GM12801 (cell line): ENCODE results near the gene RIC1.

ENCODE experiments used
- TF ChIP-seq, protein P1 (sequence below): IDR thresholded peaks from one replicate; pipeline ENCODE4 v1.5.1; 2011; ENCODE audit warnings: control low read depth; ENCODE audit not compliant: insufficient read length; ENCODE audit errors: extremely low read depth

RIC1 gene

DNA sequence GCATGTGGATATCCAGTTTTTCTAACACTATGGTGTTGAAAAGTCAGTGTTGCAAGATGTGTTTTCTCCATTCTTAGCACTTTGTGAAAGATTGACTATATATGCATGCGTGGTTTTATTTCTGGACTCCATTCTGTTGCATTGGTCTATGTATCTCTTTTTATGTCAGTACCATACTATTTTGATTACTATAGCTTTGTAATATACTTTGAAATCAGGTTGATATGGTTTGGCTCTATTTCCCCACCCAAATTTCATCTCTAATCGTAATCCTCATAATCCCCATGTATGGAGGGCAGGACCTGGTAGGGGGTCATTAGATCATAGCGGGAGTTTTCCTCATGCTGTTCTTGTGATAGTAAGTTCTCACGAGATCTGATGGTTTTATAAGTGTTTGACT is 6.5 kb downstream of the RIC1 start:
- TF ChIP-seq, protein P1, sequence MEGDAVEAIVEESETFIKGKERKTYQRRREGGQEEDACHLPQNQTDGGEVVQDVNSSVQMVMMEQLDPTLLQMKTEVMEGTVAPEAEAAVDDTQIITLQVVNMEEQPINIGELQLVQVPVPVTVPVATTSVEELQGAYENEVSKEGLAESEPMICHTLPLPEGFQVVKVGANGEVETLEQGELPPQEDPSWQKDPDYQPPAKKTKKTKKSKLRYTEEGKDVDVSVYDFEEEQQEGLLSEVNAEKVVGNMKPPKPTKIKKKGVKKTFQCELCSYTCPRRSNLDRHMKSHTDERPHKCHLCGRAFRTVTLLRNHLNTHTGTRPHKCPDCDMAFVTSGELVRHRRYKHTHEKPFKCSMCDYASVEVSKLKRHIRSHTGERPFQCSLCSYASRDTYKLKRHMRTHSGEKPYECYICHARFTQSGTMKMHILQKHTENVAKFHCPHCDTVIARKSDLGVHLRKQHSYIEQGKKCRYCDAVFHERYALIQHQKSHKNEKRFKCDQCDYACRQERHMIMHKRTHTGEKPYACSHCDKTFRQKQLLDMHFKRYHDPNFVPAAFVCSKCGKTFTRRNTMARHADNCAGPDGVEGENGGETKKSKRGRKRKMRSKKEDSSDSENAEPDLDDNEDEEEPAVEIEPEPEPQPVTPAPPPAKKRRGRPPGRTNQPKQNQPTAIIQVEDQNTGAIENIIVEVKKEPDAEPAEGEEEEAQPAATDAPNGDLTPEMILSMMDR = no peak

DNA sequence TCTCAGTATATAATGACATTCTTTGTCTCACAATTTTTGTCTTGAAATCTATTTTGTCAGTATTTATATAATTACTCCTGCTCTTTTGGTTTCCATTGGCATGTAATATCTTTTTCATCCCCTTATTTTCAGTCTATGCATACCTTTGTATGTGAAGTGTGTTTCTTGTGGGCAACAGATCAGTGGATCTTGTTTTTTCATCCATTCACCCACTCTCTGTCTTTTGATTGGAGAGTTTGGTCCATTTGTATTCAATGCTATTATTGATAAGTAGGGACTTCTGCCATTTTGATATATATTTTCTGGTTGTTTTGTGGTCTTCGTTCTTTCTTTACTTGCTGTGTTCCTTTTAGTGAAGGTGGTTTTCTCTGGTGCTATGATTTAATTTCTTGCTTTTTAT is 10.9 kb downstream of the RIC1 start:
- TF ChIP-seq, protein P1 = no peak

DNA sequence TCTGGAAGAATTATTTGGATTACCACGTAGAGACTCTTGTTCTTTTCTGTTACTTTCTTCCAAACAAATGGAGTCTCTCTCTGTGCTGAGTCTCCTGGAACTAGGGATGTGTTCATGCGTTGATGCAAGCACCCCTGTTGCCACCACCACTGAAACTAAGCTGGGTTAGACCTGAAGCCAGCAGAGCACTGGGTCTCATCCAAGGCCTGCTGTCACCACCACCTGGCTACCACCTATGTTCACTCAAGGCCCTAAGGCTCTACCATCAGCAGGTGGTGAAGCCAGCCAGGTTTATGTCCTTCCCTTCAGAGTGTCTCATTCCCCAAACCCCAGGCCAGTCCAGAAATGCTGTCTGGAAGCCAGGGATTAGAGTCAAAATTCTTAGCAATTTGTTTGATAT is 13.3 kb downstream of the RIC1 start:
- TF ChIP-seq, protein P1 = no peak

DNA sequence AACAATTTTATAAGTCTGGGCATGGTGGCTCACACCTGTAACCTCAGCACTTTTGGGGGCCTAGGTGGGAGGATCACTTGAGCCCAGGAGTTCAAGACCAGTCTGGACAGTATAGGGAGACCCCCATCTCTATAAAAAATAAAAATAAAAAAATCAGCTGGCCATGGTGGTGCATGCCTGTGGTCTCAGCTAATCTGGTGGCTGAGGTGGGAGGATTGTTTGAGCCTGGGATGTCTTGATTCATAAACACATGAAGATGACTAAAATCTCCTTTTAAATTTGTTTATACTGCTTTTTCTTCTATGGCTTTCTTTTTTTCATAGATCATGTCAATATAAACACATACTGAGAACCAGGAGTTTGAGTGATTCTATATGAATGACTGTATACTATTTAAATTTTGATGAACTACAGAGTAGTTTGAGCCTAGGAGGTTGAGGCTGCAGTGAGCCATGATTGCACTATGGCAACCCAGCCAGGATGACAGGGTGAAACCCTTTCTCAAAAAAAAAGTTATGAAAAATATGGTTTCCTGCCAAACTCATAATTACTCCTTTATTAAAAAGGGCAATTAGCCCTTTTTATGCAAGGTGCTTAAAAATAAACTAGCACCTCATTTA is 14.2 kb downstream of the RIC1 start:
- TF ChIP-seq, protein P1 = no peak

DNA sequence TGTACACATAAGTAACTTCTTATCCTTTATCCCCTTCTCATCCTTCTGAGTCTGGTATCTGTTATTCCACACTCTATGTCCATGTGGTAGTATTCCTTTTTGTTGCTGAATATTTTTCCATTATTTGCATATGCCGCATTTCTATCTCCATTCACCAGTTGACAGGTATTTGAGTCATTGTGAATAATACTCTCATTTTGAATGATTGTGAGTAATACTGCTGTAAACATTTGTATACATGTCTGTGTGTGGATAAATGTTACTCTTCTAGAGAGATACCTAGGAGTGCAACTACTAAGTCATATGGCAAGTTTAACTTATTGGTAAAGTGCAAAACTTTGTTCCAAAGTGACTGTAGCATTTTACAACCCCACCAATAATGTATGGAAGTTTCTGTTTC is 15.6 kb downstream of the RIC1 start:
- TF ChIP-seq, protein P1 = no peak

DNA sequence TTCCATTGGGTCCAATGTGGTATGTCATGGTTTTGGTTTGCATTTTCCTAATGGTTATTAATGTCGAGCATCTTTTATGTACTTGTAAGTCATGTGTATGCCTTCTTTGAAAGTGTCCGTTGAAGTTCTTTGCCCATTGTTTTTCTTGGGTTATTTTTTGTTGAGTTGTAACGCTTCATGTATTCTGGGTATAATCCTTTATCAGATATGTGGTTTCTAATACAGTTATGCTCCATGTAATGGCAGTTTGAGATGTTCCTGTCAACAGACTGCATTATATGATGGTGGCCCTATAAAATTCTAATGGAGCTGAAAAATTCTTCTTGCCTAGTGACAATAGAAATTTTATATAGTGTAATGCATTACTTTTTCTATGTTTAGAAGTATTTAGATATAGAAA is 17.2 kb downstream of the RIC1 start:
- TF ChIP-seq, protein P1 = no peak

DNA sequence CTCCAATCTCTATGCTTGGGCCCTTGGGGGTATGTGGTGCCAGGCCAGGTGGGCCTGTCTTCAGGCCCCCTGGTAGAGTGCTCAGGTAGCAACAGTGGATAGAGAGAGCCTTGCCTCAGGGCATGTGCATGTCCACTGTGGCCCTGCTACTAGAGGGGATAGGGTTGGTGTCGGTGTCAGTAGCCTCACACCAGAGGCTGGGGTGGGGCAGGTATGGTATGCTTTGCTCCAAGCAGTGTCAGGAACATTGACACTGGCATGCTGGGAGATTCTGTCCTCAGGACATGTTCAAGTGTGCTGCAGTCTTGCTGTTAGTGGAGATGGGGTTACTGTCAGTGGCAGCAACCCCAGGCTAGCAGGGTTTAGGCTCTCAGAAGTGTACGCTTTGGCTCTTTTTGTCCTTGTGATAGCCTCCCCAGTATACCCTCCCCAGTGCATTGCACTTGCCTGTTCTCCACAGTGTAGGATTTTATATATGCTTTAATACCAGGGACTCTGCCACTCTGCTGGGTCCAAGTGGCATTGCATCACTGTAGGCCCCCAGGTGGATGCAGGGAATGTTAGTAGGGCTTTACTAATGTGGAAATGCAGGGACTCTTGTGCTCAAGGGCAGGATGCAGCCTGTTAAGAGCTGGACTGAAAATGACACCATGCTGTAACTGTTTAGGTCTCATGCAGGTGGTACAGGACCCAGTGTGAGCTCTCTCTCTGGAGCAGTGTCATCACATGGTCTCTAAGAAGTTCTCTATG is 21.6 kb downstream of the RIC1 start:
- TF ChIP-seq, protein P1 = no peak
